GM12878 (cell line): ENCODE measurements around the gene SLC39A1. TPM values are rescaled to one million over a fixed set of nuclear protein-coding genes. Genes with fewer than 3 reads are reported as not detected.
A peak's percentile ranks its signal among the peaks of the same experiment; 100 is the strongest.

Experiments used
- ATAC-seq: fragments of 200-7000 bp; cut with Tn5 transposase; 3 replicates; pipeline ENCODE4 v1.9.1; 2020; ENCODE audit warnings: mild to moderate bottlenecking, moderate library complexity
- BruUV-seq: library from RNA; stranded (reverse); fragments of 400-500 nt; replicated peaks from 2 replicates; lab custom pipeline; 2021; lab: Mats Ljungman, UMichigan
- CTCF ChIA-PET: fragments of 300-600 bp; sonication (Branson Sonifier 250); formaldehyde crosslinking; extraction: SDS; loops from one replicate; lab custom pipeline; 2021; ENCODE audit warnings: inconsistent platforms; lab: Yijun Ruan, JAX
- POLR2A ChIA-PET: fragments of 350-600 bp; formaldehyde crosslinking; extraction: SDS; loops from one replicate; lab custom pipeline; 2021; ENCODE audit warnings: inconsistent platforms; lab: Charles Lee
- RAD21 ChIA-PET: fragments of 300-600 bp; sonication (Branson Sonifier 250); formaldehyde crosslinking; loops from one replicate; lab custom pipeline; 2023; ENCODE audit warnings: antibody characterized with exemption; ENCODE audit not compliant: unreplicated experiment; lab: Charles Lee
- SMC1A ChIA-PET: fragments of 300-600 bp; sonication (Branson Sonifier 250); formaldehyde crosslinking; loops from one replicate; lab custom pipeline; 2023; ENCODE audit not compliant: unreplicated experiment, uncharacterized antibody; lab: Charles Lee
- DNase-seq: peaks from one replicate; pipeline ENCODE4 v3.0.0-alpha.2; 2011; ENCODE audit warnings: low read depth, low spot score
- FAIRE-seq: peaks from 3 replicates; lab custom pipeline; 2011; peaks lifted over from hg19 to GRCh38; lab: Jason Lieb, UNC
- H2AFZ ChIP-seq: 2 replicates; pipeline ENCODE4 v1.6.0; 2011; ENCODE audit warnings: low read depth, low read length, control low read depth; ENCODE audit not compliant: control insufficient read depth
- H3K27ac ChIP-seq: 2 replicates; pipeline ENCODE4 v1.5.1; 2011; ENCODE audit warnings: control low read depth; ENCODE audit not compliant: control insufficient read depth, insufficient read depth
- H3K27me3 ChIP-seq, 2 experiments: replicated peaks in 1 of 2; 2 replicates each; pipeline versions ENCODE4 v1.6.0 to v1.6.1; 2011; ENCODE audit warnings: low read length in 1 of 2; ENCODE audit not compliant: control insufficient read depth in 2 of 2, insufficient read depth in 2 of 2
- H3K36me3 ChIP-seq, 2 experiments: 2 replicates each; pipeline ENCODE4 v1.5.1; 2011; ENCODE audit warnings: low read length in 1 of 2; ENCODE audit not compliant: control insufficient read depth in 2 of 2, insufficient read depth in 2 of 2
- H3K4me1 ChIP-seq: 2 replicates; pipeline ENCODE4 v1.6.1; 2011; ENCODE audit warnings: mild to moderate bottlenecking, low read length, moderate library complexity, mixed read lengths; ENCODE audit not compliant: control insufficient read depth, insufficient read depth
- H3K4me2 ChIP-seq: 2 replicates; pipeline ENCODE4 v1.6.0; 2011; ENCODE audit warnings: control low read depth; ENCODE audit not compliant: control insufficient read depth, insufficient read depth
- H3K4me3 ChIP-seq: fragments of 200-600 bp; sonication (generic); 2 replicates; pipeline ENCODE4 v1.5.1; 2016
- H3K79me2 ChIP-seq: 2 replicates; pipeline ENCODE4 v1.6.0; 2011; ENCODE audit warnings: low read length; ENCODE audit not compliant: control insufficient read depth, insufficient read depth
- H3K9ac ChIP-seq: 2 replicates; pipeline ENCODE4 v1.8.0; 2011; ENCODE audit warnings: low read length, control low read depth, mixed read lengths; ENCODE audit not compliant: control insufficient read depth, insufficient read depth
- H3K9me3 ChIP-seq: replicated peaks from 3 replicates; pipeline ENCODE4 v1.5.1; 2011; ENCODE audit warnings: mild to moderate bottlenecking, low read length; ENCODE audit not compliant: control insufficient read depth, insufficient read depth
- H4K20me1 ChIP-seq: 2 replicates; pipeline ENCODE4 v1.6.0; 2011; ENCODE audit not compliant: control insufficient read depth, insufficient read depth
- ATF7 ChIP-seq: fragments of 450-650 bp; IDR thresholded peaks from 2 replicates; pipeline ENCODE4 v1.6.1; 2016; ENCODE audit warnings: low read depth, mild to moderate bottlenecking
- CEBPB ChIP-seq, 2 experiments: fragments of 150-350 bp in 1 of 2; IDR thresholded peaks; 2 replicates each; pipeline ENCODE4 v1.6.1; 2012 to 2014; ENCODE audit warnings: low read depth in 2 of 2, low read length in 2 of 2, borderline replicate concordance in 1 of 2, inconsistent platforms in 1 of 2
- MAX ChIP-seq: IDR thresholded peaks from 2 replicates; pipeline ENCODE4 v1.6.1; 2012; ENCODE audit warnings: low read depth, low read length, improper control_type of control experiment
- PML ChIP-seq: IDR thresholded peaks from 2 replicates; pipeline ENCODE4 v1.6.1; 2012; ENCODE audit warnings: low read length, inconsistent platforms
- POLR2AphosphoS2 ChIP-seq: IDR thresholded peaks from 2 replicates; pipeline ENCODE4 v1.6.1; 2011; ENCODE audit warnings: low read depth, mild to moderate bottlenecking, low read length, improper control_type of control experiment, moderate library complexity
- RAD21 ChIP-seq: IDR thresholded peaks from 2 replicates; pipeline ENCODE4 v1.6.1; 2011; ENCODE audit warnings: mild to moderate bottlenecking, low read depth, low read length, moderate library complexity; ENCODE audit not compliant: insufficient read depth
- SMAD5 ChIP-seq: IDR thresholded peaks from 2 replicates; pipeline ENCODE4 v1.6.1; 2016; ENCODE audit warnings: antibody characterized with exemption, low read depth
- WGBS: methylation state at CpG from one replicate; pipeline ENCODE4 v1.1.6; 2016; ENCODE audit warnings: low lambda C conversion rate; ENCODE audit not compliant: insufficient replicate concordance, insufficient coverage; ENCODE audit errors: missing lambda C conversion rate; 5-methylcytosine and 5-hydroxymethylcytosine counted together
- in situ Hi-C: fragments of 300-500 bp; cut with MboI; formaldehyde crosslinking; loops from 9 replicates; pipeline ENCODE4 v1.14.3; 2018; ENCODE audit warnings: mixed read lengths
- intact Hi-C: fragments of 100-400 bp; cut with micrococcal nuclease; formaldehyde crosslinking; loops from one replicate; pipeline ENCODE4 v1.14.2; 2022; ENCODE audit not compliant: unreplicated experiment
- polyA plus RNA-seq, 11 experiments: library from polyadenylated mRNA; depleted of rRNA in 4 of 11; unstranded in 6 of 11; stranded (reverse) in 5 of 11; fragments of >200 nt; fragmentation: Nextera tagmentation in 4 of 11; fragmentation: Illumina TruSeq in 1 of 11; extraction: Ambion mirVana in 4 of 11; extraction: Trizol in 1 of 11; gene quantifications; 1 replicate in 1 of 11; 2 replicates in 10 of 11; pipeline versions ENCODE4 v1.2.1 to v1.2.3, GENCODE V29; 2011 to 2016; ENCODE audit warnings: inconsistent platforms in 2 of 11, missing spikeins in 2 of 11, low read depth in 1 of 11
- total RNA-seq, 4 experiments: library from RNA; depleted of rRNA in 3 of 4; stranded (reverse); fragments of >200 nt in 3 of 4; fragmentation: Illumina TruSeq in 1 of 4; extraction: Trizol in 1 of 4; gene quantifications; 2 replicates each; pipeline versions ENCODE4 v1.2.1 to v1.2.3, GENCODE V29; 2013 to 2021

The SLC39A1 gene
- total and polyA plus RNA-seq, 10 of the 15 experiments (the other 5 are each of a cell fraction or from before 2014, with no cell fraction given) = 8.8 to 98.6 (median 72.4) TPM

GRCh38 chr1:153973525-153973924 lies 10.2 kb upstream of the SLC39A1 start:
- Histone ChIP-seq H4K20me1 (no peaks in the 10 kb centered on the region), H3K4me3 (no peak overlapping the region), H3K9me3 (no peaks in the 10 kb centered on the region), H3K79me2 (peaks cover 22% of the 10 kb centered on the region), H3K27ac (no peak overlapping the region), H3K27me3 (no peaks in the 10 kb centered on the region), H3K9ac (no peak overlapping the region), H2AFZ (no peak overlapping the region), H3K36me3 (peaks cover 8 to 16% of the 10 kb centered on the region in 2 experiments), H3K4me2 (no peak overlapping the region), H3K4me1 (peaks cover 14% of the 10 kb centered on the region)
- WGBS = 84% methylated on average over 7 of the region's 7 CpGs
- in situ Hi-C loops (no loop called here), intact Hi-C loops (no loop called here)
- FAIRE-seq (no peak), ATAC-seq (no peak), DNase-seq (no peak)
- ChIA-PET CTCF (interaction anchor here (0.7 to 1.4 kb wide), 2 partner anchors 10 to 13 kb away, joined by 3 to 4 read pairs; partner anchors contain the start of genes RAB13 and SLC39A1), POLR2A (interaction anchor here (2.4 kb wide), 1 partner anchor 11 kb away, joined by 9 read pairs; the partner anchor contains the start of gene SLC39A1), SMC1A (interaction anchor here (1.3 kb wide), 1 partner anchor 18 kb away, joined by 4 read pairs; no protein-coding TSS in a partner anchor), RAD21 (no interaction called here)
- 0 out of 2 replicates have a peak, but pooled peaks have one; percentile 7 for TF ChIP-seq SMAD5
- TF ChIP-seq RAD21 = no peak
- BruUV-seq = no TSS peak

GRCh38 chr1:153973071-153973470 lies 9.7 kb upstream of the SLC39A1 start:
- RAD21 ChIA-PET = interaction anchor here (1.2 kb wide), 1 partner anchor 13 kb away, joined by 3 read pairs; the partner anchor contains the start of gene RAB13
- TF ChIP-seq ATF7 (no peak), PML (0 out of 2 replicates have a peak, but pooled peaks have one; percentile 46), MAX (no peak), POLR2AphosphoS2 (peak; percentile 23; the same call in 1 of the 2 replicates), CEBPB (IDR thresholded peaks at IDR 0.05; ENCODE audit: borderline replicate concordance in 1 of 2, low read depth in 2 of 2, low read length in 2 of 2) (no peak)
- in situ Hi-C loops (no loop called here), intact Hi-C loops (no loop called here)
- no peak for ATAC-seq
- FAIRE-seq = no peak
- no peak overlapping the region for H3K4me2 ChIP-seq
- 94% methylated on average over 3 of the region's 3 CpGs for WGBS
- SMC1A ChIA-PET = interaction anchor here (0.9 kb wide), 1 partner anchor 10 kb away, joined by 3 read pairs; the partner anchor contains the start of gene SLC39A1
- H3K4me1 ChIP-seq = peaks cover 19% of the 10 kb centered on the region
- H3K27ac ChIP-seq = no peak overlapping the region
- CTCF ChIA-PET = interaction anchor here (0.7 to 1.4 kb wide), 2 partner anchors 10 to 13 kb away, joined by 3 to 4 read pairs; partner anchors contain the start of genes RAB13 and SLC39A1
- H3K4me3 ChIP-seq = no peak overlapping the region
- H2AFZ ChIP-seq = no peak overlapping the region
- H3K9ac ChIP-seq = no peak overlapping the region
- BruUV-seq = no TSS peak
- no peaks in the 10 kb centered on the region for H4K20me1 ChIP-seq
- no peaks in the 10 kb centered on the region for H3K27me3 ChIP-seq
- H3K79me2 ChIP-seq = peaks cover 24% of the 10 kb centered on the region
- no peaks in the 10 kb centered on the region for H3K9me3 ChIP-seq
- POLR2A ChIA-PET = interaction anchor here (2.4 kb wide), 1 partner anchor 10 kb away, joined by 9 read pairs; the partner anchor contains the start of gene SLC39A1
- peaks cover 8 to 16% of the 10 kb centered on the region in 2 experiments for H3K36me3 ChIP-seq
- no peak for DNase-seq
